Amniotic epithelial cell (primary cell): ENCODE data around the gene CD81.

Source experiments
- DNase-seq: peaks from one replicate; pipeline ENCODE4 v3.0.0-alpha.2; 2010; ENCODE audit warnings: low read depth

CD81 gene

GRCh38 chr11:2439820-2440219 lies 62.7 kb downstream of the CD81 start:
- no peak for DNase-seq

- DNase-seq, result no peak
Measured at GRCh38 chr11:2440646-2441045, 63.5 kb downstream of the CD81 start.

GRCh38 chr11:2441171-2441570 lies 64.1 kb downstream of the CD81 start:
- no peak for DNase-seq

GRCh38 chr11:2442589-2442988 lies 65.5 kb downstream of the CD81 start:
- DNase-seq, result no peak

GRCh38 chr11:2443406-2443805 lies 66.3 kb downstream of the CD81 start:
- DNase-seq, result no peak

GRCh38 chr11:2443881-2444820 lies 67.0 kb downstream of the CD81 start, which contains the start of gene TRPM5:
TSS of gene TRPM5 (minus strand) at chr11:2444514. CDS start at chr11:2423036, 21,478 bp downstream.
- DNase-seq, result no peak

- no peak for DNase-seq
Measured at GRCh38 chr11:2444821-2445745, 68.0 kb downstream of the CD81 start, which contains the start of gene KCNQ1. TSS of gene KCNQ1 (plus strand) at chr11:2445008. CDS start at chr11:2445099, 91 bp downstream.

GRCh38 chr11:2445746-2446551 lies 68.8 kb downstream of the CD81 start:
- DNase-seq, result no peak

- DNase-seq, result no peak
Measured at GRCh38 chr11:2446590-2447252, 69.6 kb downstream of the CD81 start.
